IMR-90 (cell line): ENCODE data around the gene AADACL4. TPM values are rescaled to one million over a fixed set of nuclear protein-coding genes. Genes with fewer than 3 reads are reported as not detected.
A peak's percentile ranks its signal among the peaks of the same experiment; 100 is the strongest.

Source experiments
- ATAC-seq: fragments of 200-7000 bp; cut with Tn5 transposase; 2 replicates; pipeline ENCODE4 v1.9.1; 2020; ENCODE audit warnings: low read depth, mild to moderate bottlenecking, moderate library complexity
- BruUV-seq: library from RNA; stranded (reverse); fragments of 400-500 nt; replicated peaks from 2 replicates; lab custom pipeline; 2021; lab: Mats Ljungman, UMichigan
- CTCF ChIA-PET: fragments of 300-600 bp; formaldehyde crosslinking; extraction: SDS; loops from one replicate; lab custom pipeline; 2021; ENCODE audit warnings: antibody characterized with exemption; lab: Yijun Ruan, JAX
- POLR2A ChIA-PET: fragments of 300-600 bp; sonication (Branson Sonifier 250); formaldehyde crosslinking; loops from one replicate; lab custom pipeline; 2022; ENCODE audit warnings: antibody characterized with exemption; ENCODE audit not compliant: unreplicated experiment; lab: Charles Lee
- DNase-seq: peaks from one replicate; pipeline ENCODE4 v3.0.0; 2013
- H2AFZ ChIP-seq: replicated peaks from 2 replicates; pipeline ENCODE3; 2013; ENCODE audit warnings: low read length, mild to moderate bottlenecking; ENCODE audit not compliant: poor library complexity
- H2AK5ac ChIP-seq: 2 replicates; pipeline ENCODE4 v1.6.1; 2013; ENCODE audit warnings: low read depth, low read length, inconsistent platforms
- H2AK9ac ChIP-seq: replicated peaks from 2 replicates; pipeline ENCODE3; 2013; ENCODE audit warnings: mild to moderate bottlenecking, low read depth, low read length, moderate library complexity; ENCODE audit not compliant: poor library complexity
- H2BK120ac ChIP-seq: 2 replicates; pipeline ENCODE4 v1.6.1; 2013; ENCODE audit warnings: low read depth, low read length, inconsistent platforms
- H2BK15ac ChIP-seq: 3 replicates; pipeline ENCODE4 v1.6.1; 2013; ENCODE audit warnings: low read depth, low read length, inconsistent platforms
- H2BK20ac ChIP-seq: 2 replicates; pipeline ENCODE4 v1.6.1; 2013; ENCODE audit warnings: low read depth, mild to moderate bottlenecking, inconsistent platforms, low read length, moderate library complexity
- H2BK5ac ChIP-seq: 2 replicates; pipeline ENCODE4 v1.6.1; 2013; ENCODE audit warnings: mild to moderate bottlenecking, low read depth, low read length, inconsistent platforms; ENCODE audit not compliant: poor library complexity, severe bottlenecking
- H3K14ac ChIP-seq: replicated peaks from 2 replicates; pipeline ENCODE4 v1.6.1; 2013; ENCODE audit warnings: low read depth, low read length, inconsistent platforms
- H3K18ac ChIP-seq: 2 replicates; pipeline ENCODE4 v1.6.1; 2013; ENCODE audit warnings: low read depth, low read length, control low read depth
- H3K23ac ChIP-seq: 2 replicates; pipeline ENCODE4 v1.6.1; 2013; ENCODE audit warnings: low read depth, low read length, inconsistent platforms
- H3K27ac ChIP-seq: 2 replicates; pipeline ENCODE4 v1.5.1; 2013; ENCODE audit warnings: mild to moderate bottlenecking, control low read depth, low read length; ENCODE audit not compliant: insufficient read depth
- H3K27me3 ChIP-seq: 2 replicates; pipeline ENCODE4 v1.6.1; 2013; ENCODE audit warnings: low read length; ENCODE audit not compliant: control insufficient read depth, insufficient read depth
- H3K36me3 ChIP-seq: 2 replicates; pipeline ENCODE4 v1.6.1; 2013; ENCODE audit warnings: low read length, mixed read lengths; ENCODE audit not compliant: control insufficient read depth, insufficient read depth
- H3K4ac ChIP-seq: 2 replicates; pipeline ENCODE4 v1.6.1; 2013; ENCODE audit warnings: low read depth, low read length, inconsistent platforms
- H3K4me1 ChIP-seq: 2 replicates; pipeline ENCODE4 v1.6.1; 2013; ENCODE audit warnings: low read length, mixed read lengths; ENCODE audit not compliant: control insufficient read depth, insufficient read depth
- H3K4me2 ChIP-seq: 2 replicates; pipeline ENCODE4 v1.6.1; 2013; ENCODE audit warnings: low read depth, mild to moderate bottlenecking, control low read depth, low read length, moderate library complexity
- H3K4me3 ChIP-seq: 2 replicates; pipeline ENCODE4 v1.5.1; 2013; ENCODE audit warnings: low read depth, mild to moderate bottlenecking, control low read depth, low read length, moderate library complexity; ENCODE audit not compliant: insufficient read depth
- H3K56ac ChIP-seq: 2 replicates; pipeline ENCODE4 v1.6.1; 2013; ENCODE audit warnings: low read length, inconsistent platforms; ENCODE audit not compliant: insufficient read depth; ENCODE audit errors: extremely low read depth
- H3K79me1 ChIP-seq, 2 experiments: 2 replicates each; pipeline ENCODE4 v1.6.1; 2013; ENCODE audit warnings: low read length in 2 of 2, inconsistent platforms in 1 of 2, low read depth in 1 of 2
- H3K9ac ChIP-seq: 2 replicates; pipeline ENCODE4 v1.6.1; 2013; ENCODE audit warnings: low read depth, low read length, control low read depth
- H3K9me1 ChIP-seq: 2 replicates; pipeline ENCODE4 v1.6.1; 2013; ENCODE audit warnings: low read length, inconsistent platforms; ENCODE audit not compliant: insufficient read depth
- H3K9me3 ChIP-seq: 2 replicates; pipeline ENCODE4 v1.6.1; 2013; ENCODE audit warnings: low read length; ENCODE audit not compliant: control insufficient read depth, insufficient read depth
- H4K20me1 ChIP-seq: 2 replicates; pipeline ENCODE4 v1.6.1; 2013; ENCODE audit warnings: low read length, inconsistent platforms; ENCODE audit not compliant: insufficient read depth
- H4K5ac ChIP-seq: 2 replicates; pipeline ENCODE4 v1.6.1; 2013; ENCODE audit warnings: mild to moderate bottlenecking, low read depth, low read length, control low read depth
- H4K8ac ChIP-seq, 2 experiments: 2 replicates each; pipeline ENCODE4 v1.6.1; 2013; ENCODE audit warnings: low read depth in 2 of 2, low read length in 2 of 2, control low read depth in 1 of 2, inconsistent platforms in 1 of 2
- H4K91ac ChIP-seq: 2 replicates; pipeline ENCODE4 v1.6.1; 2013; ENCODE audit warnings: low read depth, low read length, inconsistent platforms; ENCODE audit not compliant: insufficient read depth
- CEBPB ChIP-seq: IDR thresholded peaks from 2 replicates; pipeline ENCODE4 v1.6.1; 2012; ENCODE audit warnings: low read depth, low read length, improper control_type of control experiment
- WGBS, 2 experiments: methylation state at CpG; one replicate each; pipeline versions ENCODE4 v1.1.5 to v1.1.7; 2013; ENCODE audit warnings: missing lambda C conversion rate in 2 of 2; ENCODE audit not compliant: insufficient read length in 1 of 2; ENCODE audit errors: extremely low coverage in 2 of 2; 5-methylcytosine and 5-hydroxymethylcytosine counted together
- dilution Hi-C: fragments of 300-500 bp; cut with HindIII; formaldehyde crosslinking; loops from one replicate; pipeline ENCODE4 v1.14.3; 2018; ENCODE audit warnings: low sequenced_read_pairs; ENCODE audit not compliant: unreplicated experiment
- in situ Hi-C: fragments of 300-500 bp; cut with MboI; formaldehyde crosslinking; loops from 3 replicates; pipeline ENCODE4 v1.14.3; 2019; ENCODE audit warnings: low sequenced_read_pairs, inconsistent platforms, mixed read lengths
- intact Hi-C: fragments of 100-400 bp; cut with micrococcal nuclease; formaldehyde crosslinking; loops from 2 replicates; pipeline ENCODE4 v1.10.0; 2022
- polyA plus RNA-seq, 3 experiments: library from polyadenylated mRNA; depleted of rRNA; stranded (reverse); fragments of >200 nt; gene quantifications; 2 replicates each; pipeline ENCODE4 v1.2.3, GENCODE V29; 2012; ENCODE audit warnings: low replicate concordance in 1 of 3
- total RNA-seq: library from RNA; depleted of rRNA; stranded (reverse); fragments of >200 nt; gene quantifications from 2 replicates; pipeline ENCODE4 v1.2.3, GENCODE V29; 2012
- TF ChIP-seq, protein P1 (sequence below): fragments of 150-350 bp; IDR thresholded peaks from 2 replicates; pipeline ENCODE4 v1.6.1; 2016; ENCODE audit warnings: low read depth, mild to moderate bottlenecking, low read length, moderate library complexity, borderline replicate concordance

Gene AADACL4
- total and polyA plus RNA-seq, 2 of the 4 experiments (the other 2 are of a cell fraction), result not detected

DNA sequence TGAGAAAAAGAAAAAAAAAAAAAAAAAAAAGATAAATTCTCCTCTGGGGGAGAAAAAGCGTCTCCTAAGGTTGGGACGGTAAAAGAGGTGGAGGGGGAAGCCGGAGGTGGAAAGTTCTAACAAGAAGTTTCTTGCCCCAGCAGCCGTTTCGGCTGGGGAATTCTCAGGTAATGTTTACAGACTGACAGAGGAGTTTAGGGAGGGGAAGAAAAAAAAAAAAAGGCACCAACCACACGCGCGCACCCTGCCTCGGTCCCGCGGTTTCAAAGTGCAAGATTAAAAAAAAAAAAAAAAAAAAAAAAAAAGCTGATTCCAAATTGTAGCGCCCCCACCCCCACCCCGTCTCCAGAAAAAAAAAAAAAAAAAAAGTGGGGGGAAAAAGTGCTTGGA is 26.4 kb upstream of the AADACL4 start:
- peak overlapping the region; percentile 82; the same call in 1 of the 2 replicates for H3K23ac ChIP-seq
- peak overlapping the region; percentile 31; the same call in 1 of the 2 replicates for H2AK5ac ChIP-seq
- peak overlapping the region; percentile 86 for H3K18ac ChIP-seq
- ATAC-seq, result no peak
- no peak overlapping the region for H4K5ac ChIP-seq
- H3K56ac ChIP-seq, result peak overlapping the region; percentile 65
- in situ Hi-C loops, result loop anchor here (5.0 to 25.0 kb wide), 3 partner anchors 63 to 305 kb away; no protein-coding TSS in a partner anchor
- peaks cover 3% of the 10 kb centered on the region for H3K36me3 ChIP-seq
- H2BK20ac ChIP-seq, result no peak overlapping the region
- peak overlapping the region; percentile 73 for H4K91ac ChIP-seq
- H3K4me2 ChIP-seq, result peak overlapping the region; percentile 76
- H3K9me1 ChIP-seq, result 0 out of 2 replicates have a peak, but pooled peaks cover 4% of the 10 kb centered on the region
- peak overlapping the region; percentile 85 to 90; a peak in 3 of 4 replicates for H4K8ac ChIP-seq
- CTCF ChIA-PET, result interaction anchor here (1.9 to 2.4 kb wide), 2 partner anchors 22 to 304 kb away, joined by 5 to 6 read pairs; no protein-coding TSS in a partner anchor
- H3K79me1 ChIP-seq, result peaks cover 3 to 20% of the 10 kb centered on the region in 2 experiments; a peak in 2 of 4 replicates
- WGBS, 2 experiments, result no CpG with 5 or more reads among the region's 13 CpGs
- peak overlapping the region; percentile 90 for H2AFZ ChIP-seq
- dilution Hi-C loops, result no loop called here
- H3K14ac ChIP-seq, result peak overlapping the region; percentile 68
- peak overlapping the region; percentile 91 for H2BK120ac ChIP-seq
- TF ChIP-seq, protein P1, sequence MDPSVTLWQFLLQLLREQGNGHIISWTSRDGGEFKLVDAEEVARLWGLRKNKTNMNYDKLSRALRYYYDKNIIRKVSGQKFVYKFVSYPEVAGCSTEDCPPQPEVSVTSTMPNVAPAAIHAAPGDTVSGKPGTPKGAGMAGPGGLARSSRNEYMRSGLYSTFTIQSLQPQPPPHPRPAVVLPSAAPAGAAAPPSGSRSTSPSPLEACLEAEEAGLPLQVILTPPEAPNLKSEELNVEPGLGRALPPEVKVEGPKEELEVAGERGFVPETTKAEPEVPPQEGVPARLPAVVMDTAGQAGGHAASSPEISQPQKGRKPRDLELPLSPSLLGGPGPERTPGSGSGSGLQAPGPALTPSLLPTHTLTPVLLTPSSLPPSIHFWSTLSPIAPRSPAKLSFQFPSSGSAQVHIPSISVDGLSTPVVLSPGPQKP, result no peak
- TF ChIP-seq CEBPB, result no peak
- peak overlapping the region; percentile 86 for H2BK5ac ChIP-seq
- H2AK9ac ChIP-seq, result peak overlapping the region; percentile 83
- no peaks in the 10 kb centered on the region for H3K27me3 ChIP-seq
- H3K9ac ChIP-seq, result peak overlapping the region; percentile 74
- H4K20me1 ChIP-seq, result no peaks in the 10 kb centered on the region
- BruUV-seq, result TSS peak; percentile 53
- H3K27ac ChIP-seq, result peak overlapping the region; percentile 87; the same call in 1 of the 2 replicates
- POLR2A ChIA-PET, result interaction anchor here (0.6 to 1.5 kb wide), 5 partner anchors 15 to 216 kb away, joined by 3 to 6 read pairs (median 3); no protein-coding TSS in a partner anchor
- H3K4me3 ChIP-seq, result peak overlapping the region; percentile 66
- peak overlapping the region; percentile 88 for H3K4ac ChIP-seq
- H3K4me1 ChIP-seq, result peaks cover 21% of the 10 kb centered on the region
- H2BK15ac ChIP-seq, result peak overlapping the region; percentile 32; the same call in 1 of the 3 replicates
- intact Hi-C loops, result loop anchor here (5.0 kb wide), 2 partner anchors 60 to 155 kb away; no protein-coding TSS in a partner anchor
- DNase-seq, result no peak
- H3K9me3 ChIP-seq, result no peaks in the 10 kb centered on the region
